G401 (cell line): ENCODE results near the gene INSIG1. TPM values are rescaled to one million over a fixed set of nuclear protein-coding genes. Genes with fewer than 3 reads are reported as not detected.

Experiments
- DNase-seq: peaks from one replicate; pipeline ENCODE4 v3.0.0-alpha.2; 2015; ENCODE audit warnings: low spot score
- in situ Hi-C: cut with HindIII; loops from 2 replicates; pipeline ENCODE4 v1.10.0; 2016; ENCODE audit warnings: low sequenced_read_pairs, mixed read lengths
- total RNA-seq: library from RNA; depleted of rRNA; stranded (reverse); fragments of >200 nt; shearing (Covaris generic); gene quantifications from 2 replicates; pipeline ENCODE4 v1.2.3, GENCODE V29; 2014; rRNA removed

The INSIG1 gene
- total RNA-seq = 42.4 and 69.1 TPM in 2 replicates

GRCh38 chr7:155297517-155298287 lies at the start of gene INSIG1:
Gene INSIG1, plus strand, starts transcription at chr7:155297878. Its CDS starts 408 bp downstream, at chr7:155298286.
- DNase-seq = peak; percentile 93
- in situ Hi-C loops = no loop called here

DNA sequence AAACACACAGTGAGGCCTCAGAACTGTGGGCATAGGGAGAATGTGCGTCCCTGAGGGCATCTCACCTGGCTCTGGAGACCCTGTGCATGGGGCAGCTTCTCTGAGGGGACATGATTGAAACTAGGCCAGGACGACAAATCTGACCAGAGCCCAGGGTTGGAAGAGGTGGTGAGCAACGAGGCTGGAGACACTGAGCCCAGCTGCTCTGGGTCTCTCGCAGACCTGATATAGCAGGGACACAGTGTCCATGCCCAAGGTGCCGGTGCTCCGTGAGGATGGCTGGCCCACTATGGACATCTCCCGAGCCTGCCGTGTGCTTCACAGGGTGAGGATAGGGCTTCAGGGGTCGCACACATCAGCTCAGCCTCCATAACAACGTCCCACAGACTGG lies 49.3 kb upstream of the INSIG1 start:
- in situ Hi-C loops = no loop called here
- DNase-seq = no peak

GRCh38 chr7:155251831-155252230 lies 45.8 kb upstream of the INSIG1 start:
- in situ Hi-C loops = no loop called here
- no peak for DNase-seq

DNA sequence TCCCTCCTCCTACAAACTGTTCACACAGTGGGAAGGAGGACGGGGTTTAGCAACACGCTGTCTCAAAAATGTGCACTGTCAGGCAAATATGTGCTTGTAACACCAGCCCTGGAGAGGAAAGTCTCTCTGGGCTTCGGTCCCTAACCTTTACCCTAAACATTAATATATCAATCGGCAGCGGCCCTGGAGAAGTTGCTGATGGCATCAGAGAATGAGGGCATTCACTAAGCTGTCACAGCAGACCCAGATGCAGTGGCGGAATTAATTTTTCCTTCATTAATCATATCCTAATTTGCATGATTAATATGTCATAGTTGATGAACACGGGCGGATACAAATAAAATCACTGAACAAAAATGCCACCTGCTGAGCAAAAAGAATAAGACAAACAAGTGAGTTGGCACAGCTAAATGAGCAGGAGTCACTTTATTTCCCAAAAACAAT lies 45.2 kb upstream of the INSIG1 start:
- in situ Hi-C loops = no loop called here
- no peak for DNase-seq

GRCh38 chr7:155252892-155253501 lies 44.7 kb upstream of the INSIG1 start:
- DNase-seq = no peak
- in situ Hi-C loops = no loop called here

DNA sequence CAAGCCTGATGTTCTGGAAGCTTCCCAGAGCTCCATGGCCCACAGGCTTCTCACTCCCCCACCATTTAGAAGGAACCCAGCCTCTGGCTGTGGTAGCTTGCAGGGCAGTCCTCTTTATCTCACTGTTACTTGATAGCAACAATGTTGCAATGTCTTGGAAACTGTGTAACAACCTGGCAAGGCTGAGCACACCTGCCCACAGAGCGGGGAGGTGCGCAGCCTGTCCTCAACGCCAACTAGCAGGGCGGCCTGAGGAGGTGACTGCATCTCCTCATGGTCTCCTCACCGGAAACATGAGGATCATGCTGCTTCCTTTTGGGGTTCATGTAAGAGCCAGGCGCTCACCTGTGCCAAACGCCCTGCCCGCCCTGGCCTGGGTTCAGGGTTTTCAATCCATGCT lies 43.7 kb upstream of the INSIG1 start:
- DNase-seq = no peak
- in situ Hi-C loops = no loop called here

DNA sequence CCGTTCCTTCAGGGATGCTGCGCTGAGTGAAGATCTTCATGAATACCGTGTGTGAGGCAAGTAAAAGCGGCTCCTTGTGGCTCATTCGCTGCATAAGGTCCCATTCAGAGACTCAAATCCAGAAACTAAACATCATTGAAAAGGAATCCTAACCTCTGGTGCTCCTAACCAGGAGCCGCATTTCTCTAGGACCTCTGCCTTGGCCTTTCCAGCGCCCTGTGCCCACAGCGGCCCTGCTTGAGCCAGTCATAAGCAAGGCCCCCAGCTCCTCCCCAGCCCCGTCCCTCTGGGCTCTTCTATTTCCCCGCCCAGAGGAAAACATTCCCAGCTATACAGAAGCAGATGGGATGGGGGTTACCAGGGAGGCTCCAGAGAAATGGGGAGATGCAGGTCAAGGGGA lies 42.6 kb upstream of the INSIG1 start:
- no peak for DNase-seq
- in situ Hi-C loops = no loop called here

DNA sequence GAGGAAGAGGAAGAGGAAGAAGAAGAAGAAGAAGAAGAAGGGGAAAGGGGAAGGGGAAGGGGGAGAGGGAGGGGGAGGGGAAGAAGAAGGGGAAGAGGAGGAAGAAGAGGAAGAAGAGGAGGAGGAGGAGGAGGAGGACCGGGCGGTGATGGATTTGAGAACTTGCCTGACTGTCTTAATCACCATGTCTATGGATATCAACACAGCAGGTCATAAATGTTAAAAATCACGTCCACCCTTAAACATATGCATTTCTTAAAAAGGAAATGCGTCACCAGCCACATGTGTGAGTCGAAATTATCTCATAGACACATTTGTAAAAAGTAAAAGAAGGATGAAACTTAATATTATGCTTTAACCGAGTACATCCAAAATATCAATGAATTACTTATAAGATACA lies 42.1 kb upstream of the INSIG1 start:
- DNase-seq = no peak
- in situ Hi-C loops = no loop called here

DNA sequence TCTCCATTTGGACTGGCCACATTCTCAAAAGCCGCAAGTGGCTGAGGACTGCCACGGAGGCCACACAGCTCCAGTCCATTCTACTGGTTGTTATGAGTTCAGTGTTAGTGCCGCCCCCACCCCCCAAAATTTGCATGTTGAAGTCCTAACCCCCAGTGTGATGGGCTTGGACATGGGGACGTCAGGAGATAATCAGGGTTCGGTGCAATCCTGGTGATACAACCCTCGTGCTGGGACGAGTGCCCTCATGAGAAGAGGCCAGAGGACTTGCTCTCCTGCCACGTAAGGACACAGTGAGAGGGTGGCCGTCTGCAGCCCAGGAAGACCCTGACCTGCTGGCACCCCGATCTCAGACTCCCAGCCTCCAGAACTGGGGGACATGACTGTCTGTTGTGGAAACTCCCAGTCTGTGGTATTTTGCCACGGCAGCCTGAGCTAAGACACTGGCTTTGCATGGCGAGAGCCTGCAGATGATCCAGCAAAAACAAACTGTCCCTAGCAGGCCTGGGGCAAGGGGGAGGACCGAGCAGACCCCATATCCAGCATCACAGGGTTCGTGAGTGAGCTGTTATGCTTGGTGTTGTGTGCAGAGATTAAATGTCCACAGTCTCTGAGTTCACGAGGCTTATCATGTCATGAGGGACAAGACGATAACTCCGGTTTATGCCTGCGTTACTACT lies 41.5 kb upstream of the INSIG1 start:
- in situ Hi-C loops = no loop called here

GRCh38 chr7:155256761-155257481 lies 40.8 kb upstream of the INSIG1 start:
- in situ Hi-C loops = no loop called here
- DNase-seq = peak; percentile 9

More for the DNA sequence above, 41.5 kb upstream of the INSIG1 start:
- no peak for DNase-seq

GRCh38 chr7:155257482-155258225 lies 40.0 kb upstream of the INSIG1 start:
- DNase-seq = peak; percentile 59
- in situ Hi-C loops = no loop called here

DNA sequence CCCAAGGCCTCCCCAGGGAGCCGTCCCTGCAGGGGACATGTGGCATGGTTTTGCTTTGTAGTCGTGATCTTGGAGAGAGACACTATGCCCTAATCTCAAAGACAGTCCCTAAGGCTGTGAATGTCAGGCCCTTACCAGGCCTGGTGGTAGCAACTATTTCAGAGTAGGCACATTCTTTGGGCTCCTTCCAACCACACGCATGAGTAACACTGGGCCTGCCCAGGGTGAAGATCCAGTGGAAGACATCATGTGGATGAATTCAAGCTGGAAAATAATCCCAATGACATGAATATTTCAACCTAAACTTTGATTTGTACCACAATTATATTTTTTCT lies 39.5 kb upstream of the INSIG1 start:
- in situ Hi-C loops = no loop called here
- peak; percentile 39 for DNase-seq

- in situ Hi-C loops = no loop called here
- DNase-seq = no peak
Measured at GRCh38 chr7:155259866-155260497, 37.7 kb upstream of the INSIG1 start.

DNA sequence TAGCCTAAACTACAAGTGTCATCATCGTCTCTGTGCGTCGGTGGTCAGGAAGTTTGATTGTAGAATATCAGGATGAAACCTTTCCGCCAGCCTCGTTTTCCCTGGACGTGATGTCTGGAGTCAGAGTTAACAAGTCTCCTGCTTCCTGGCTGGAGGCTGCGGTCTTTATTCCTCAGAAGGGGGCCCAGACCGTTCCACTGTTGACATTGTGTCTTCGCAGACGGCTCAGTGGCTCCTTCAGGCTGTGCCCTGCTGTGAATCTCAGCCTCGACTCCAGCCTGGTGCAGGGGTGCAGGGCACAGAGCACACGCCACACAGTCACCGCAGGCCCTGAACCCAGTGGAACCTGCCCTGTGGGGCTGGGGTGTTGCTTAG lies 37.2 kb upstream of the INSIG1 start:
- DNase-seq = no peak
- in situ Hi-C loops = no loop called here

DNA sequence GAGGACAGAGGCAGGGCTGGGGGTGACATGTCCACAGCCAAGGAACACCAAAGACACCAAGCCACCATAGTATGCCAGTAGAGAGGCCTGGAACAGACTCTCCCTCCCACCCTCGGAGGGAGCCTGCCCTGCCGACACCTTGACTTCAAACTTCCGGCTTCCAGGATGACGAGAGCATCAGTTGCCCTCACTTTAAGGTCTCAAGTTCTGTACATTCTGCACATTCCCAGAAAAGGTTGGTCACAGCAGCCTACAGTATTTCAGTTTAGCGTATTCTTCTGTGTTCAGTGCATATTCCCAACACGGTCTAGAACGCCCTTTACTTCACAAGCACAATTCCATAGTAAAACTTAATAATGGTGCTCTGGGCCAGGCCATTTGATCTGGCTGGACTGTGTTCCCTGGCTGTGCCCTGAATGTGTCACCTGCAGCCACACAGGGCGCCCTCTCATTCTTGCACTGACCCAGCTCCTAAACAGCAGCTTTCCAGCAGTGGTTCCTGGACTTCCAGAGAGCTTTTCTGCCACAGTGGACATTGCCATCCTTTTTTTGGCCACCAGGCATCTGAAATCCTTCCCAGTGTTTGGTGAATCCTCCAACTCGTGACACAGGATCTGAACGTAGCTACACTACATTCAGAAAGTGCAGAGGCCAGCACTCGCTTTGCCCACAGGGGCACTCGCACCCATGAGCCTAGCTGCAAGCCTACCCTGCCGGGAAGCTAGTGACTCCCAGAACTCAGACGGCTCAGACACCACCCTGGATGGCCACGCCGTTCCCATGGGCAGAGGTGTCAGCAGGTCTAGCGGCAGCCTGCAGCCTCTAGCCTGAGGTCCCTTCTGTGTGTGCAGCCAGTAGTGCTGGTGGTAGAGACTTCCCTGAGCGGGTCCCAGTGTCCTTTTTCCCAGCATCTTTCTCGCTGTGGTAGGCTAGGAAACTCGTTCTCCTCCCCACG lies 36.4 kb upstream of the INSIG1 start:
- in situ Hi-C loops = no loop called here
- no peak for DNase-seq

DNA sequence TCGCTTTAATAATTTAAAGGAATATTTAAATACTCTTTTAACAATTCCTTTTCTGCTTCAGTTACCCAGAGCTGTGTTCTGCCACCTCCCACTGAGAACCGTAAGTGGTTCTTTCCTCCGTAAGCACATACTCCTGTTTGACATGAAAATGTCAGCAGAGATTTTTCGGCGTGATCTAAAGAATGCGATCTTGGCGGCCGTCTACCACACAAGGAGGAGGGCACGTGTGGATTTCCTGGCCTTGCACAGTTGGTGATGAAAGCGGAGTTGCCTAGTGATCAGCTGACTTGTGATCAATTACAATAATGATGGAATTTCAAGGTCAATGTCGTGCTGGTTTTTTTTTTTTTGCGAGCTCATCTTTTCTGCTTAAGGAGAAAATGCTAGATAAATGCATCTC lies 35.6 kb upstream of the INSIG1 start:
- in situ Hi-C loops = no loop called here
- DNase-seq = no peak

DNA sequence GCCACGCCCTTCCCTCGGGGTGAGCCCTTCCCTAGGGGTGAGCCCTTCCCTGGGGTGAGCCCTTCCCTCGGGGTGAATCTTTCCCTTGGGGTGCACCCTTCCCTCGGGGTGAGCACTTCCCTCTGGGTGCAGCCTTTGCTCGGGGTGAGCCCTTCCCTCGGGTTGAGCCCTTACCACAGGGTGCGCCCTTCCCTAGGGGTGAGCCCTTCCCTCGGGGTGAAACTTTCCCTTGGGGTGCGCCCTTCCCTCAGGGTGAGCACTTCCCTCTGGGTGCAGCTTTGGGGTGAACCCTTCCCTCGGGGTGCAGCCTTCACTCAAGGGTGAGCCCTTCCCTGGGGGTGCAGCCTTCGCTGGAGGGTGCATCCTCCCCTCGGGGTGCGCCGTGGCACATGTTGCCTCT lies 34.6 kb upstream of the INSIG1 start:
- no peak for DNase-seq
- in situ Hi-C loops = no loop called here
